Adrenal gland (tissue), 5 donors: Measurements from ENCODE around the gene TMEM19.

Experiments used
- CTCF ChIP-seq, 6 experiments: fragments of 450-650 bp in 4 of 6; fragments of 200-600 bp in 2 of 6; sonication (generic) in 1 of 6; IDR thresholded peaks; 1 replicate in 5 of 6; 2 replicates in 1 of 6; pipeline versions ENCODE4 v1.5.1 to v1.8.0; 2016 to 2021; ENCODE audit warnings: antibody characterized with exemption in 6 of 6, mild to moderate bottlenecking in 2 of 6, moderate library complexity in 1 of 6
- POLR2A ChIP-seq, 2 donors: fragments of 450-650 bp; IDR thresholded peaks; one replicate each; pipeline ENCODE4 v1.6.1; 2017; ENCODE audit warnings: antibody characterized with exemption in 2 of 2, mild to moderate bottlenecking in 2 of 2, moderate library complexity in 1 of 2
- donor health status: DM: no; HTN: no; CAD: no.

- TF ChIP-seq POLR2A (IDR thresholded peaks at IDR 0.05) (no peak), CTCF (IDR thresholded peaks at IDR 0.05) (no peak)
These were observed 58.8 kb downstream of the TMEM19 start for GRCh38 chr12:71744522-71745300.
